Right lobe of liver (tissue), 4 donors: Measurements from ENCODE around the gene PPM1J.

Experiments used
- CTCF ChIP-seq, 4 donors: fragments of 200-600 bp in 3 of 4; fragments of 450-650 bp in 1 of 4; IDR thresholded peaks; one replicate each; pipeline versions ENCODE4 v1.5.1 to v1.8.0; 2016 to 2022; ENCODE audit warnings: antibody characterized with exemption in 4 of 4, mild to moderate bottlenecking in 2 of 4
- POLR2A ChIP-seq: fragments of 450-650 bp; IDR thresholded peaks from one replicate; pipeline ENCODE4 v1.6.1; 2017; ENCODE audit warnings: antibody characterized with exemption, mild to moderate bottlenecking
- donor health status: DM: no; HTN: no; CAD: no.
- donor health status: DM: no; HTN: no; CAD: no.
- donor health status: DM: no; HTN: yes; CAD: no.

GRCh38 chr1:112754116-112754628, 39.0 kb upstream of the PPM1J start:
- TF ChIP-seq POLR2A (no peak), CTCF (IDR thresholded peaks at IDR 0.05) (no peak)
